Right atrium auricular region (tissue), 2 donors: Measurements from ENCODE around the gene NUBP2. TPM values are rescaled to one million over a fixed set of nuclear protein-coding genes. Genes with fewer than 3 reads are reported as not detected.

ENCODE experiments used
- DNase-seq: peaks from one replicate; pipeline ENCODE4 v3.0.0-alpha.2; 2019; ENCODE audit warnings: low spot score
- H3K27ac ChIP-seq, 2 donors: fragments of 200-600 bp; sonication (generic); 1 replicate in 1 of 2; 2 replicates in 1 of 2; pipeline ENCODE4 v1.5.1; 2016 to 2019
- H3K27me3 ChIP-seq, 2 donors: fragments of 200-600 bp; sonication (generic); one replicate each; pipeline versions ENCODE4 v1.5.1 to v1.6.0; 2017 to 2019
- H3K36me3 ChIP-seq: fragments of 200-600 bp; sonication (generic); one replicate; pipeline ENCODE4 v1.5.1; 2016
- H3K4me1 ChIP-seq, 2 donors: fragments of 200-600 bp; sonication (generic); one replicate each; pipeline versions ENCODE4 v1.5.1 to v1.6.0; 2017 to 2019
- H3K4me3 ChIP-seq, 2 donors: fragments of 200-600 bp; sonication (generic); 1 replicate in 1 of 2; 2 replicates in 1 of 2; pipeline ENCODE4 v1.5.1; 2017 to 2019; ENCODE audit warnings: mild to moderate bottlenecking in 1 of 2, moderate library complexity in 1 of 2
- H3K9me3 ChIP-seq, 2 donors: fragments of 200-600 bp; sonication (generic); one replicate each; pipeline ENCODE4 v1.5.1; 2019
- total RNA-seq, 2 donors: library from RNA; depleted of rRNA; stranded (reverse); fragments of >200 nt; gene quantifications; one replicate each; pipeline ENCODE4 v1.1.0, GENCODE V29; 2016
- TF ChIP-seq, protein P1 (sequence below), 2 donors: fragments of 200-600 bp; sonication (generic); IDR thresholded peaks; one replicate each; pipeline ENCODE4 v1.5.1; 2019; ENCODE audit warnings: antibody characterized with exemption in 2 of 2

Gene NUBP2
- total RNA-seq, 2 donors from 2014 or later: 70.3 to 77.9 TPM

GRCh38 chr16:1741553-1742165 is 41.1 kb upstream of the NUBP2 start:
- Histone ChIP-seq H3K4me1 (peaks cover 0 to 4% of the 10 kb centered on the region in 2 donors), H3K9me3 (no peaks in the 10 kb centered on the region), H3K27me3 (no peaks in the 10 kb centered on the region), H3K4me3 (no peak overlapping the region), H3K27ac (no peak overlapping the region), H3K36me3 (peaks cover 36% of the 10 kb centered on the region)
- DNase-seq: no peak
- TF ChIP-seq, protein P1, sequence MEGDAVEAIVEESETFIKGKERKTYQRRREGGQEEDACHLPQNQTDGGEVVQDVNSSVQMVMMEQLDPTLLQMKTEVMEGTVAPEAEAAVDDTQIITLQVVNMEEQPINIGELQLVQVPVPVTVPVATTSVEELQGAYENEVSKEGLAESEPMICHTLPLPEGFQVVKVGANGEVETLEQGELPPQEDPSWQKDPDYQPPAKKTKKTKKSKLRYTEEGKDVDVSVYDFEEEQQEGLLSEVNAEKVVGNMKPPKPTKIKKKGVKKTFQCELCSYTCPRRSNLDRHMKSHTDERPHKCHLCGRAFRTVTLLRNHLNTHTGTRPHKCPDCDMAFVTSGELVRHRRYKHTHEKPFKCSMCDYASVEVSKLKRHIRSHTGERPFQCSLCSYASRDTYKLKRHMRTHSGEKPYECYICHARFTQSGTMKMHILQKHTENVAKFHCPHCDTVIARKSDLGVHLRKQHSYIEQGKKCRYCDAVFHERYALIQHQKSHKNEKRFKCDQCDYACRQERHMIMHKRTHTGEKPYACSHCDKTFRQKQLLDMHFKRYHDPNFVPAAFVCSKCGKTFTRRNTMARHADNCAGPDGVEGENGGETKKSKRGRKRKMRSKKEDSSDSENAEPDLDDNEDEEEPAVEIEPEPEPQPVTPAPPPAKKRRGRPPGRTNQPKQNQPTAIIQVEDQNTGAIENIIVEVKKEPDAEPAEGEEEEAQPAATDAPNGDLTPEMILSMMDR (IDR thresholded peaks at IDR 0.05): no peak

- TF ChIP-seq, protein P1 (IDR thresholded peaks at IDR 0.05): no peak
- Histone ChIP-seq H3K36me3 (peaks cover 44% of the 10 kb centered on the region), H3K27me3 (no peaks in the 10 kb centered on the region), H3K4me1 (peaks cover 0 to 4% of the 10 kb centered on the region in 2 donors), H3K9me3 (no peaks in the 10 kb centered on the region), H3K27ac (no peak overlapping the region), H3K4me3 (no peak overlapping the region)
- no peak for DNase-seq
These were observed 39.1 kb upstream of the NUBP2 start for GRCh38 chr16:1743376-1744337.

DNA sequence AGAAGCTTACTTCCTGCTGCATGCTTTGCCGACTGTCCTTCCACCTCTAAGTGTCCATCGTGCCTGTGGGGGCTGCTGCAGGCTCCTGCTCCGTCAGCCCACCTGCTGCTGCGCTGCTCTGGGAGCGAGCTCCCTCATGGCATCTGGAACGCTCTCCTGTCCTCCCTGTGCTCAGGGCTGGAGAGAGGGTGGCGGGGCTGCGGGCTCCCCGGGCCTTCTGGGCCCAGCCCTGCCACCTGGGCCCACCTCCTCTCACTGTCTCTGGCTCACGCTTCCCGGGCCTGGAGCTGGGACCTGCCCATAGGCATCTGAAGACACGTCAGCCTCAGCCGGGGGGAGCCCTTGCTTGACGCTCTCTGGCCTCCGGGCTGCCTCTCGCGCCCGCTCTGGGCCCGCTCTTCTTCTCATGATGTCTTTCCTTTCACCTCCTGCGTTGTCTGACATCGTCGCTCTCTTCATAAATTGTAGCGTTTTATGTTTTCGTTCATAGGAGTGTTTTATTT is 38.4 kb upstream of the NUBP2 start:
- Histone ChIP-seq H3K36me3 (peaks cover 52% of the 10 kb centered on the region), H3K27me3 (no peaks in the 10 kb centered on the region), H3K9me3 (no peaks in the 10 kb centered on the region), H3K27ac (no peak overlapping the region), H3K4me3 (no peak overlapping the region), H3K4me1 (peaks cover 0 to 4% of the 10 kb centered on the region in 2 donors)
- no peak for DNase-seq
- TF ChIP-seq, protein P1 (IDR thresholded peaks at IDR 0.05): no peak

- no peak for DNase-seq
- H3K9me3 ChIP-seq: no peaks in the 10 kb centered on the region
- no peaks in the 10 kb centered on the region for H3K27me3 ChIP-seq
- H3K4me1 ChIP-seq: peaks cover 0 to 4% of the 10 kb centered on the region in 2 donors
- peaks cover 59% of the 10 kb centered on the region for H3K36me3 ChIP-seq
- no peak overlapping the region for H3K27ac ChIP-seq
- H3K4me3 ChIP-seq: no peak overlapping the region
- TF ChIP-seq, protein P1 (IDR thresholded peaks at IDR 0.05): no peak
These were observed 37.4 kb upstream of the NUBP2 start for GRCh38 chr16:1745181-1745899.

- DNase-seq: no peak
- Histone ChIP-seq H3K27me3 (no peaks in the 10 kb centered on the region), H3K9me3 (no peaks in the 10 kb centered on the region), H3K27ac (no peak overlapping the region), H3K4me3 (no peak overlapping the region), H3K4me1 (peaks cover 0 to 3% of the 10 kb centered on the region in 2 donors), H3K36me3 (peaks cover 62% of the 10 kb centered on the region)
- TF ChIP-seq, protein P1 (IDR thresholded peaks at IDR 0.05): no peak
These were observed 36.7 kb upstream of the NUBP2 start for GRCh38 chr16:1745900-1746692.
